Upper lobe of right lung (tissue), 1 donor: Measurements from ENCODE around the gene IRF3. TPM values are rescaled to one million over a fixed set of nuclear protein-coding genes. Genes with fewer than 3 reads are reported as not detected.

Experiments
- ATAC-seq: fragments of 200-7000 bp; cut with Tn5 transposase; one replicate; pipeline ENCODE4 v1.9.1; 2020; ENCODE audit warnings: mild to moderate bottlenecking, moderate library complexity
- DNase-seq: peaks from one replicate; pipeline ENCODE4 v3.0.0-alpha.2; 2020
- H3K27ac ChIP-seq: fragments of 200-600 bp; one replicate; pipeline ENCODE4 v1.8.0; 2022
- H3K27me3 ChIP-seq: fragments of 200-600 bp; one replicate; pipeline ENCODE4 v1.8.0; 2022; ENCODE audit warnings: mild to moderate bottlenecking
- H3K36me3 ChIP-seq: fragments of 200-600 bp; one replicate; pipeline ENCODE4 v1.8.0; 2022
- H3K4me1 ChIP-seq: fragments of 200-600 bp; one replicate; pipeline ENCODE4 v1.8.0; 2022
- H3K4me3 ChIP-seq: fragments of 200-600 bp; one replicate; pipeline ENCODE4 v1.8.0; 2022; ENCODE audit warnings: mild to moderate bottlenecking
- H3K9me3 ChIP-seq: fragments of 200-600 bp; one replicate; pipeline ENCODE4 v1.8.0; 2022
- CTCF ChIP-seq: fragments of 200-600 bp; IDR thresholded peaks from one replicate; pipeline ENCODE4 v1.8.0; 2022; ENCODE audit warnings: antibody characterized with exemption
- intact Hi-C: fragments of 100-400 bp; cut with DNase I; formaldehyde crosslinking; loops from one replicate; pipeline ENCODE4 v1.11.0; 2022
- microRNA-seq: library from miRNA; unstranded; fragments of <30 nt; microRNA quantifications from one replicate; pipeline ENCODE4 v1.2.0, GENCODE V29; 2020; ENCODE audit warnings: borderline microRNAs expressed
- total RNA-seq: library from RNA; stranded (reverse); fragmentation: NEBNext Ultra II Directional; extraction: Animal tissue kit (Norgen Biotek cat#: 25700); gene quantifications from one replicate; pipeline ENCODE4 v1.2.1, GENCODE V29; 2021
- donor health status: DM: no; HTN: yes; CAD: no; lungs with severe emphysema.

Gene IRF3
- total RNA-seq, 1 donor from 2014 or later: 86.4 TPM

DNA sequence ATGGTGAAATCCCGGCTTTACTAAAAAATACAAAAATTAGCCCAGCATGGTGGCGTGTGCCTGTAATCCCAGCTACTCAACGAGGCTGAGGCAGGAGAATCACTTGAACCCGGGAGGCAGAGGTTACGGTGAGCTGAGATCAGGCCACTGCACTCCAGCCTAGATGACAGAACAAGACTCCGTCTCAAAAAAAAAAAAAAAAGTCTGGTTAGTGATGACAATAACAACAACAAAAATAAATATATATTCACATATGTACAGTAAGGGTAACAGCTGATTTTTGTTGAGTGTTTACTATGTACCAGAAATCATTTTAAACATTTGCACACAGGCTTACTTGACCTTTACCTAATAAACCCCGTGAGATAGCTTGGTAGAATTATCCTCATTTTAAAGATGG lies 48.7 kb downstream of the IRF3 start:
- TF ChIP-seq CTCF: no peak
- DNase-seq: no peak
- H3K36me3 ChIP-seq: peaks cover 65% of the 10 kb centered on the region

GRCh38 chr19:49616532-49616931 lies 49.1 kb downstream of the IRF3 start:
- Histone ChIP-seq H3K36me3 (peaks cover 61% of the 10 kb centered on the region), H3K27ac (no peak overlapping the region), H3K9me3 (no peaks in the 10 kb centered on the region), H3K27me3 (no peaks in the 10 kb centered on the region), H3K4me3 (no peak overlapping the region), H3K4me1 (no peaks in the 10 kb centered on the region)
- DNase-seq: no peak
- no peak for TF ChIP-seq CTCF
- intact Hi-C loops: no loop called here
- ATAC-seq: no peak

More for the DNA sequence above, 48.7 kb downstream of the IRF3 start:
- Histone ChIP-seq H3K9me3 (no peaks in the 10 kb centered on the region), H3K27me3 (no peaks in the 10 kb centered on the region), H3K4me3 (no peak overlapping the region), H3K4me1 (no peaks in the 10 kb centered on the region), H3K27ac (no peak overlapping the region)
- no peak for ATAC-seq
- intact Hi-C loops: no loop called here

DNA sequence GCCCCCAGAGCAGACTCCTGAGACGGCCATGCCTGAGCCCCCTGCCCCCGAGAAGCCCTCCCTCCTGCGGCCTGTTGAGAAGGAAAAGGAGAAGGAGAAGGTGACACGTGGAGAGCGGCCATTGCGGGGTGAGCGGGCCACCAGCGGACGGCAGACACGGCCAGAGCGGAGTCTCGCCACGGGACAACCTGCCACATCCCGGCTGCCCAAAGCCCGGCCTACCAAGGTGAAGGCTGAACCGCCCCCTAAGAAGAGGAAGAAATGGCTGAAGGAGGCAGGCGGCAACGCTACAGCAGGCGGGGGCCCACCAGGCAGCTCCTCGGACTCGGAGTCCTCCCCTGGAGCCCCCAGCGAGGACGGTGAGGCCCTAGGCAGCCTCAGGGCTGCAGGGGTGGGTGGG lies 49.8 kb downstream of the IRF3 start:
- intact Hi-C loops: no loop called here
- H3K4me3 ChIP-seq: no peak overlapping the region
- no peak for TF ChIP-seq CTCF
- H3K27ac ChIP-seq: no peak overlapping the region
- H3K9me3 ChIP-seq: no peaks in the 10 kb centered on the region
- no peaks in the 10 kb centered on the region for H3K27me3 ChIP-seq
- H3K4me1 ChIP-seq: no peaks in the 10 kb centered on the region
- DNase-seq (no peak), ATAC-seq (no peak)
- H3K36me3 ChIP-seq: peaks cover 62% of the 10 kb centered on the region

GRCh38 chr19:49614096-49614833 lies 51.4 kb downstream of the IRF3 start:
- DNase-seq: no peak
- no peaks in the 10 kb centered on the region for H3K4me1 ChIP-seq
- peaks cover 60% of the 10 kb centered on the region for H3K36me3 ChIP-seq
- no peak for ATAC-seq
- H3K27ac ChIP-seq: no peak overlapping the region
- no peak for TF ChIP-seq CTCF
- H3K4me3 ChIP-seq: no peak overlapping the region
- intact Hi-C loops: no loop called here
- no peaks in the 10 kb centered on the region for H3K9me3 ChIP-seq
- H3K27me3 ChIP-seq: no peaks in the 10 kb centered on the region

DNA sequence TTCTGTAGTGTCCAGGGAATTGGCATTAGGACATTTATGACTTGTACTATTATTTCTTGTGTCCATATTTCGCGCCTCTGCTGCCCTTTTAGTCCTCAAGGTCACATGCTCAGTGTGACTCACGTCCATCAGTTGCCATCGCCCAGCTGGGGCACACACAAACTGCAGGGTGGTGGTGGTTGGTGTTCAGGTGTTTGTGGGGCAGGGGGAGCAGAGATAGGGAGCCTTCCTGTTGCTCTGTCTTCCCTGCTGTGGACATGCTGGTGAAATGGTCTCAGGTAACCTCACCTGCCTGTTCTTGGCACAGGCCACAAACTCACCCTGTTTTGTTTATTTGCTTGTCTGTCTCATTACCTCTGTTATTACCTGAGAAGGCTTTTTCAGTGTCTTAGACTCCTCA lies 52.3 kb downstream of the IRF3 start:
- intact Hi-C loops: no loop called here
- no peaks in the 10 kb centered on the region for H3K27me3 ChIP-seq
- peaks cover 61% of the 10 kb centered on the region for H3K36me3 ChIP-seq
- H3K4me1 ChIP-seq: no peaks in the 10 kb centered on the region
- H3K27ac ChIP-seq: no peak overlapping the region
- H3K4me3 ChIP-seq: no peak overlapping the region
- no peak for TF ChIP-seq CTCF
- H3K9me3 ChIP-seq: no peaks in the 10 kb centered on the region
- ATAC-seq: no peak
- DNase-seq: no peak

Small RNAs within 50 kb of the gene (microRNA-seq; reads per million reads assigned to microRNA genes)
- not detected for gene MIR5088

Other genes starting within 250 kb of the IRF3 start
- not detected for gene PTH2, start 242.4 kb downstream of the IRF3 start, total RNA-seq
- not detected for gene GFY, start 240.5 kb downstream of the IRF3 start, total RNA-seq
- gene SLC17A7, start 224.3 kb downstream of the IRF3 start, total RNA-seq: 0.69 TPM
- 64.2 TPM for gene PIH1D1, start 214.0 kb downstream of the IRF3 start, total RNA-seq
- 32.3 TPM for gene ALDH16A1, start 212.6 kb downstream of the IRF3 start, total RNA-seq
- gene FLT3LG, start 191.6 kb downstream of the IRF3 start, total RNA-seq: 12.1 TPM
- 1,829 TPM for gene RPL13A, start 178.2 kb downstream of the IRF3 start, total RNA-seq
- gene RPS11, start 169.4 kb downstream of the IRF3 start, total RNA-seq: 1,616 TPM
- 320 TPM for gene FCGRT, start 153.2 kb downstream of the IRF3 start, total RNA-seq
- 22.1 TPM for gene RCN3, start 137.9 kb downstream of the IRF3 start, total RNA-seq
- gene NOSIP, start 85.3 kb downstream of the IRF3 start, total RNA-seq: 48.7 TPM
- gene PRRG2, start 84.5 kb downstream of the IRF3 start, total RNA-seq: 10.1 TPM
- 30.9 TPM for gene PRR12, start 74.7 kb downstream of the IRF3 start, total RNA-seq
- 138 TPM for gene RRAS, start 25.7 kb downstream of the IRF3 start, total RNA-seq
- 67.9 TPM for gene SCAF1, start 23.6 kb downstream of the IRF3 start, total RNA-seq
- 15.8 TPM for gene BCL2L12, start 76 bp upstream of the IRF3 start, total RNA-seq
- 90.8 TPM for gene PRMT1, start 11.4 kb upstream of the IRF3 start, total RNA-seq
- gene ADM5, start 23.7 kb upstream of the IRF3 start, total RNA-seq: 1.9 TPM
- 6.1 TPM for gene CPT1C, start 25.3 kb upstream of the IRF3 start, total RNA-seq
- 0.43 TPM for gene TSKS, start 97.4 kb upstream of the IRF3 start, total RNA-seq
- gene AP2A1, start 101.1 kb upstream of the IRF3 start, total RNA-seq: 61.2 TPM
- gene FUZ, start 147.4 kb upstream of the IRF3 start, total RNA-seq: 20.1 TPM
- 45.9 TPM for gene MED25, start 152.4 kb upstream of the IRF3 start, total RNA-seq
- 104 TPM for gene PTOV1, start 185.3 kb upstream of the IRF3 start, total RNA-seq
- 83.2 TPM for gene PNKP, start 201.7 kb upstream of the IRF3 start, total RNA-seq
- 29.4 TPM for gene AKT1S1, start 211.5 kb upstream of the IRF3 start, total RNA-seq
- gene TBC1D17, start 211.8 kb upstream of the IRF3 start, total RNA-seq: 57.1 TPM
- gene IL4I1, start 231.0 kb upstream of the IRF3 start, total RNA-seq: 1.8 TPM